MCF 10A (cell line): ENCODE data around the gene FBXO10. TPM values are rescaled to one million over a fixed set of nuclear protein-coding genes. Genes with fewer than 3 reads are reported as not detected.
"Not testable (repeated sequence)": the region's sequence is repeated elsewhere in the genome, so short reads cannot be mapped to it uniquely, and the experiment has no call there.

Source experiments
- BruUV-seq: library from RNA; stranded (reverse); fragments of 400-500 nt; replicated peaks from 2 replicates; lab custom pipeline; 2021; lab: Mats Ljungman, UMichigan
- CTCF ChIA-PET: fragments of 300-600 bp; sonication (Branson Sonifier 250); formaldehyde crosslinking; extraction: SDS; loops from one replicate; lab custom pipeline; 2021; ENCODE audit warnings: antibody characterized with exemption, inconsistent platforms; lab: Yijun Ruan, JAX
- POLR2A ChIA-PET: fragments of 300-600, 350-650 bp; sonication (Branson Sonifier 250); formaldehyde crosslinking; extraction: SDS; loops from one replicate; lab custom pipeline; 2020; ENCODE audit warnings: antibody characterized with exemption, inconsistent platforms; lab: Yijun Ruan, JAX
- DNase-seq: peaks from one replicate; pipeline ENCODE4 v3.0.0-alpha.2; 2018; ENCODE audit not compliant: unreplicated experiment
- H3K27ac Mint-ChIP-seq: one replicate; pipeline ENCODE4 v1.8.0; 2022; ENCODE audit warnings: mild to moderate bottlenecking, low read depth, mixed read lengths; ENCODE audit not compliant: unreplicated experiment
- H3K27me3 Mint-ChIP-seq: one replicate; pipeline ENCODE4 v1.8.0; 2022; ENCODE audit warnings: mixed read lengths; ENCODE audit not compliant: insufficient read depth, unreplicated experiment
- H3K36me3 Mint-ChIP-seq: one replicate; pipeline ENCODE4 v1.8.0; 2022; ENCODE audit warnings: mild to moderate bottlenecking, moderate library complexity, mixed read lengths; ENCODE audit not compliant: insufficient read depth, unreplicated experiment
- H3K4me1 Mint-ChIP-seq: one replicate; pipeline ENCODE4 v1.8.0; 2022; ENCODE audit warnings: mixed read lengths; ENCODE audit not compliant: insufficient read depth, unreplicated experiment
- H3K4me3 Mint-ChIP-seq: one replicate; pipeline ENCODE4 v1.8.0; 2022; ENCODE audit warnings: mild to moderate bottlenecking, moderate library complexity, mixed read lengths; ENCODE audit not compliant: unreplicated experiment
- H3K9me3 Mint-ChIP-seq: one replicate; pipeline ENCODE4 v1.8.0; 2022; ENCODE audit warnings: mixed read lengths; ENCODE audit not compliant: unreplicated experiment
- intact Hi-C: fragments of 100-400 bp; cut with micrococcal nuclease; formaldehyde crosslinking; loops from 2 replicates; pipeline ENCODE4 v1.14.1; 2022
- total RNA-seq: library from RNA; stranded (reverse); gene quantifications from 2 replicates; pipeline ENCODE4 v1.2.3, GENCODE V29; 2022
- TF ChIP-seq, protein P1 (sequence below): fragments of 200-600 bp; IDR thresholded peaks from one replicate; pipeline ENCODE4 v1.8.0; 2022; ENCODE audit warnings: antibody characterized with exemption, mild to moderate bottlenecking; ENCODE audit not compliant: unreplicated experiment

FBXO10 gene
- total RNA-seq, 1 experiment from 2014 or later: 3.4 TPM

DNA sequence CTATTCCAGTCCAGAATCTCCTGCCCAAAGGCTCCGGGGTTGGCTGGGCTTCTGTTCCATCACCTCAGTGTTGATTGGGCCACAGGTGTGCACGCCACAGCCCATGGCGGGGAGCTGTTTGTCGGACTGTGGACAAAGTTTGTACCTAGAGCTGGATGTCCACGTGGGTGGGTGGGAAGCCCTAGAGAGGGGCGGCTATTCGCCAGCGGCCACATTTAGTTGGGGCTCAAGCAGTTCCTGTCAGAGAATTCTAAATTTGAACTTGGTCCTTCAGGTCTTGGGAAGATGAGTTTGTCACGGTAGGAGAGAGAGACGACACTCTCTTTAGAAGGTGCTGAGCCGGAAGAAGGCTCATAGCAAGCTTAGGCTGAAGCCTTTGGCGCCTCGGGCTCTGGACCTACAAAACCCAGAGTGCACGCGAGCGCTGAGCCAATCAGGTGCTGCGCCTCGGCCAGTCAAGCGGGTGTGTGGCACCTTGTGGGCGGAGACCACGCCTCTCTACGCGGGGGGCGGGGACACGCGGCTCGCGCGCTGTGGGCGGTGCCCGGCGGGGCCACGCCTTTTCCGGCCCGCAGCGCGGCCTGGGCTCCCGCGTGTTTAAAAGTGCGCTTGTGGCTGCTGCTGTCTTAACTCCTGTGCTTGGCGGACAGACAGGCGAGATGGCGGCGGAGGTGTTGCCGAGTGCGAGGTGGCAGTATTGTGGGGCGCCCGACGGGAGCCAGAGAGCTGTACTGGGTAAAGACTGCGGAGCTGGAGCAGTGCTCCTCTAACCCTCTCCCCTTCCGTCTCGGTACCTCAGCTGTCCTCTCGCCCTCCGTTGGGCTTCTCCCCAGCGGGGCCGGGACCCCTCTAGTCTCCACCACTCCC is 90.6 kb downstream of the FBXO10 start, which contains the start of gene POLR1E:
Gene POLR1E, plus strand, starts transcription at position 560 of the 867 bp plus-strand sequence. Its CDS starts 100 bp downstream, at position 660.
- peaks cover 27% of the 10 kb centered on the region for H3K4me1 Mint-ChIP-seq
- H3K9me3 Mint-ChIP-seq: no peaks in the 10 kb centered on the region
- peak within 1 kb of the TSS; percentile 90 for H3K4me3 Mint-ChIP-seq
- CTCF ChIA-PET: interaction anchor here (0.7 to 1.4 kb wide), 7 partner anchors 75 to 422 kb away, joined by 3 to 4 read pairs (median 3); no protein-coding TSS in a partner anchor
- POLR2A ChIA-PET: interaction anchor here (0.6 to 4.5 kb wide), 29 partner anchors 9 to 726 kb away, joined by 3 to 75 read pairs (median 4); partner anchors contain the start of genes DCAF10, EXOSC3, GRHPR and TOMM5
- no TSS peak for BruUV-seq
- peaks cover 24% of the 10 kb centered on the region for H3K36me3 Mint-ChIP-seq
- no peaks in the 10 kb centered on the region for H3K27me3 Mint-ChIP-seq
- intact Hi-C loops: loop anchor here (5.0 to 10.0 kb wide), 5 partner anchors 107 to 879 kb away; partner anchors contain the start of genes DCAF10, SLC25A51 and TOMM5
- DNase-seq: peak; percentile 97
- TF ChIP-seq, protein P1, sequence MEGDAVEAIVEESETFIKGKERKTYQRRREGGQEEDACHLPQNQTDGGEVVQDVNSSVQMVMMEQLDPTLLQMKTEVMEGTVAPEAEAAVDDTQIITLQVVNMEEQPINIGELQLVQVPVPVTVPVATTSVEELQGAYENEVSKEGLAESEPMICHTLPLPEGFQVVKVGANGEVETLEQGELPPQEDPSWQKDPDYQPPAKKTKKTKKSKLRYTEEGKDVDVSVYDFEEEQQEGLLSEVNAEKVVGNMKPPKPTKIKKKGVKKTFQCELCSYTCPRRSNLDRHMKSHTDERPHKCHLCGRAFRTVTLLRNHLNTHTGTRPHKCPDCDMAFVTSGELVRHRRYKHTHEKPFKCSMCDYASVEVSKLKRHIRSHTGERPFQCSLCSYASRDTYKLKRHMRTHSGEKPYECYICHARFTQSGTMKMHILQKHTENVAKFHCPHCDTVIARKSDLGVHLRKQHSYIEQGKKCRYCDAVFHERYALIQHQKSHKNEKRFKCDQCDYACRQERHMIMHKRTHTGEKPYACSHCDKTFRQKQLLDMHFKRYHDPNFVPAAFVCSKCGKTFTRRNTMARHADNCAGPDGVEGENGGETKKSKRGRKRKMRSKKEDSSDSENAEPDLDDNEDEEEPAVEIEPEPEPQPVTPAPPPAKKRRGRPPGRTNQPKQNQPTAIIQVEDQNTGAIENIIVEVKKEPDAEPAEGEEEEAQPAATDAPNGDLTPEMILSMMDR: no peak
- H3K27ac Mint-ChIP-seq: peak within 1 kb of the TSS; percentile 94

DNA sequence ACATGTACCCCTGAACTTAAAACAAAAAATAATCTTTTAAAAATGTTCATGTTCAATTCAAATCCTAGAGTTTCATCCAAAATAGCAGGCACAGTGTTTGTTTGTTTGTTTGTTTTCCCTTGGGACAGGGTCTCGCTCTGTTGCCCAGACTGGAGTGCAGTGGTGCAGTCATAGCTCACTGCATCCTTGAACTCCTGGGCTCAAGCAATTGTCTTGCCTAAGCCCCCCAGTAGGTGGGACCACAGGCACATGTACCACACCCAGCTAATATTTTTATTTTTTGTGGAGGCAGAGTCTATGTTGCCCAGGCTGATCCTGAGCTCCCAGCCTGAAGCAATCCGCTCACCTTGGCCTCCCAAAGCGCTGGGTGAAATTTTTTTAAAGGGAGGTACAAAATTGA is 95.4 kb downstream of the FBXO10 start:
- no TSS peak for BruUV-seq

DNA sequence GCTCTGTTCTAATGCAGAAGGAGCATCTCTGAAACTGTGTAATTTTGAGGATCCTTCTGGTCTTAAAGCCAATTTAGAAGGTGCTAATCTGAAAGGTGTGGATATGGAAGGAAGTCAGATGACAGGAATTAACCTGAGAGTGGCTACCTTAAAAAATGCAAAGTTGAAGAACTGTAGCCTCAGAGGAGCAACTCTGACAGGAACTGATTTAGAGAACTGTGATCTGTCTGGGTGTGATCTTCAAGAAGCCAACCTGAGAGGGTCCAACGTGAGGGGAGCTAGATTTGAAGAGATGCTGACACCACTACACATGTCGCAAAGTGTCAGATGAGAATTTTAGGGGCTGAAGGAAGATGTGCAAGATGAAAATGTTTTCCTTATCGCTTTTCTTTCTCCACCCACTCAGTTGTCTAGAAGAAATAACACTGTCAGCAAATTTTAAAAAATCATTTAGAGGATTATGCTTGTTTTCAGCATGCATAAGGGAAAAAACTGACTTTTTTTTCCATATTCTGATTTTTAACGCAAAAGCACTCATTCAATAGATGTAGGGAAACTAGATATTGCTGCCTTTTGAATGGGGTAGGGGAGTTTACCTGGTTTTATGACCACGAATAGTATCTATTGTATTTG is 98.1 kb downstream of the FBXO10 start:
- H3K4me1 Mint-ChIP-seq, H3K9me3 Mint-ChIP-seq, H3K27ac Mint-ChIP-seq, H3K36me3 Mint-ChIP-seq, intact Hi-C loops, H3K4me3 Mint-ChIP-seq, DNase-seq, H3K27me3 Mint-ChIP-seq, BruUV-seq: not testable (repeated sequence)
- ChIA-PET POLR2A (interaction anchor here (0.9 to 4.2 kb wide), 2 partner anchors 12 kb away, joined by 4 to 32 read pairs; partner anchors contain the start of gene ZBTB5), CTCF (interaction anchor here (0.6 kb wide), 1 partner anchor 348 kb away, joined by 3 read pairs; no protein-coding TSS in a partner anchor)

More for the DNA sequence above, 95.4 kb downstream of the FBXO10 start:
- Mint-ChIP-seq H3K27me3 (no peaks in the 10 kb centered on the region), H3K9me3 (no peaks in the 10 kb centered on the region), H3K36me3 (no peaks in the 10 kb centered on the region), H3K4me3 (no peak overlapping the region), H3K27ac (no peak overlapping the region), H3K4me1 (peaks cover 15% of the 10 kb centered on the region)
- POLR2A ChIA-PET: interaction anchor here (0.6 to 4.2 kb wide), 4 partner anchors 8 to 304 kb away, joined by 4 to 32 read pairs (median 8); partner anchors contain the start of genes EXOSC3 and ZBTB5
- no peak for DNase-seq
- CTCF ChIA-PET: interaction anchor here (0.6 to 1.3 kb wide), 5 partner anchors 102 to 944 kb away, joined by 3 to 5 read pairs (median 4); no protein-coding TSS in a partner anchor
- TF ChIP-seq, protein P1: no peak
- intact Hi-C loops: loop anchor here (10.0 kb wide), 4 partner anchors 324 to 884 kb away; partner anchors contain the start of genes DCAF10 and SLC25A51

DNA sequence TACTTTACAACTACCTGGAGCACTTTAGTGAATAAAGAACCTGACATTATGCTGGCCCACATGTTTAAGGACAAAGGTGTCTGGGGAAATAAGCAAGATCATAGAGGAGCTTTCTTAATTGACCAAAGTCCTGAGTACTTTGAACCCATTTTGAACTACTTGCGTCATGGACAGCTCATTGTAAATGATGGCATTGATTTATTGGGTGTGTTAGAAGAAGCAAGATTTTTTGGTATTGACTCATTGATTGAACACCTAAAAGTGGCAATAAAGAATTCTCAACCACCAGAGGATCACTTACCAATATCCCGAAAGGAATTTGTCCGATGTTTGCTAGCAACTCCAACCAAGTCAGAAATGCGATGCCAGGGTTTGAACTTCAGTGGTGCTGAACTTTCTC is 98.7 kb downstream of the FBXO10 start:
- H3K4me3 Mint-ChIP-seq, DNase-seq, H3K9me3 Mint-ChIP-seq, H3K27ac Mint-ChIP-seq, BruUV-seq, intact Hi-C loops, H3K36me3 Mint-ChIP-seq, H3K27me3 Mint-ChIP-seq: not testable (repeated sequence)
- peaks cover 10% of the 10 kb centered on the region for H3K4me1 Mint-ChIP-seq
- ChIA-PET CTCF (interaction anchor here (0.6 kb wide), 1 partner anchor 348 kb away, joined by 3 read pairs; no protein-coding TSS in a partner anchor), POLR2A (interaction anchor here (0.9 kb wide), 1 partner anchor 12 kb away, joined by 4 read pairs; the partner anchor contains the start of gene ZBTB5)
